Heart right ventricle (tissue), 16 donors: ENCODE measurements around the gene SCOC. TPM values are rescaled to one million over a fixed set of nuclear protein-coding genes. Genes with fewer than 3 reads are reported as not detected.

Experiments
- ATAC-seq, 8 donors: fragments of 200-7000 bp; cut with Tn5 transposase; one replicate each; pipeline ENCODE4 v1.9.1; 2020; ENCODE audit warnings: mild to moderate bottlenecking in 8 of 8, moderate library complexity in 8 of 8, moderate number of reproducible peaks in 1 of 8
- DNase-seq, 2 donors: peaks; one replicate each; pipeline ENCODE4 v3.0.0-alpha.2; 2020
- H3K27ac ChIP-seq, 10 donors: fragments of 200-600 bp; sonication (generic) in 2 of 10; one replicate each; pipeline versions ENCODE4 v1.5.0 to v1.8.0; 2020 to 2022; ENCODE audit warnings: mild to moderate bottlenecking in 3 of 10
- H3K27me3 ChIP-seq, 7 donors: fragments of 200-600 bp; one replicate each; pipeline ENCODE4 v1.8.0; 2021 to 2022; ENCODE audit warnings: mild to moderate bottlenecking in 2 of 7
- H3K36me3 ChIP-seq, 9 donors: fragments of 200-600 bp; sonication (generic) in 1 of 9; one replicate each; pipeline versions ENCODE4 v1.5.0 to v1.8.0; 2020 to 2022; ENCODE audit warnings: mild to moderate bottlenecking in 2 of 9
- H3K4me1 ChIP-seq, 9 donors: fragments of 200-600 bp; sonication (generic) in 1 of 9; one replicate each; pipeline versions ENCODE4 v1.5.0 to v1.8.0; 2020 to 2022; ENCODE audit warnings: mild to moderate bottlenecking in 4 of 9
- H3K4me3 ChIP-seq, 10 donors: fragments of 200-600 bp; sonication (generic) in 2 of 10; one replicate each; pipeline versions ENCODE4 v1.5.0 to v1.8.0; 2020 to 2022; ENCODE audit warnings: mild to moderate bottlenecking in 7 of 10, moderate library complexity in 2 of 10
- H3K9me3 ChIP-seq, 11 donors: fragments of 200-600 bp in 10 of 11; sonication (generic) in 2 of 11; one replicate each; pipeline versions ENCODE4 v1.5.0 to v1.8.0; 2013 to 2022; ENCODE audit warnings: mild to moderate bottlenecking in 2 of 11, control low read depth in 1 of 11, moderate library complexity in 1 of 11
- WGBS, 2 donors: extraction: QIAGEN DNeasy Blood & Tissue Kit; methylation state at CpG; one replicate each; pipeline ENCODE4 v1.1.7; 2013; ENCODE audit warnings: inconsistent platforms in 1 of 2; 5-methylcytosine and 5-hydroxymethylcytosine counted together
- intact Hi-C, 10 donors: fragments of 100-400 bp; cut with DNase I; formaldehyde crosslinking; loops; one replicate each; pipeline versions ENCODE4 v1.11.1 to v1.14.2; 2022
- polyA plus RNA-seq, 2 donors: library from polyadenylated mRNA; stranded (reverse); fragments of 200-250 nt; gene quantifications; one replicate each; pipeline ENCODE4 v1.2.3, GENCODE V29; 2013
- total RNA-seq, 10 donors: library from RNA; stranded (reverse); fragmentation: NEBNext Ultra II Directional in 3 of 10; extraction: Animal tissue kit (Norgen Biotek cat#: 25700) in 3 of 10; gene quantifications; one replicate each; pipeline versions ENCODE4 v1.2.1 to v1.2.4, GENCODE V29; 2021 to 2023
- TF ChIP-seq, protein P1 (sequence below), 9 donors: fragments of 200-600 bp; sonication (generic) in 2 of 9; IDR thresholded peaks; one replicate each; pipeline versions ENCODE4 v1.5.0 to v1.8.0; 2021 to 2022; ENCODE audit warnings: antibody characterized with exemption in 9 of 9, mild to moderate bottlenecking in 5 of 9, moderate library complexity in 1 of 9
- donor health status: Arrhythmogenic right ventricular cardiomyopathy.
- donor health status: ischemic (EF 13 %, LVEDD 7.1; RV severe dilation, severe dysfunction).
- donor health status: healthy with polysubstance abuse.
- donor health status: DM: no; HTN: yes; CAD: no.
- donor health status: DM: no; HTN: no; CAD: no.
- donor health status: ischemic (EF 25% LVEDD 6.9; RV normal size, moderate dysfunction).
- donor health status: ischemic (EF 25% LVEDD 5.7; RV mildly dilated, moderate dysfunction).
- donor health status: healthy.
- donor health status: DM: yes; HTN: yes; CAD: no.
- donor health status: Ischemic cardiomyopathy.
- donor health status: ischemic (EF 35%, LVEDD 5.7; RV mildly dilated, moderate dysfunction).
- donor health status: nonischemic (EF 11% LVEDD 7.7; RV severe dilation, severe dysfunction).
- donor health status: DM: yes; HTN: yes; CAD: no.
- donor health status: PGD.
- donor health status: ischemic (EF 29% LVEDD 5.4; RV normal size, mild dysfunction).
- donor health status: nonischemic (EF 23%, LVEDD 6.1; RV moderate dilation, normal function).

SCOC gene
- total and polyA plus RNA-seq, 12 donors, result 41.0 to 76.8 (median 66.6) TPM

DNA sequence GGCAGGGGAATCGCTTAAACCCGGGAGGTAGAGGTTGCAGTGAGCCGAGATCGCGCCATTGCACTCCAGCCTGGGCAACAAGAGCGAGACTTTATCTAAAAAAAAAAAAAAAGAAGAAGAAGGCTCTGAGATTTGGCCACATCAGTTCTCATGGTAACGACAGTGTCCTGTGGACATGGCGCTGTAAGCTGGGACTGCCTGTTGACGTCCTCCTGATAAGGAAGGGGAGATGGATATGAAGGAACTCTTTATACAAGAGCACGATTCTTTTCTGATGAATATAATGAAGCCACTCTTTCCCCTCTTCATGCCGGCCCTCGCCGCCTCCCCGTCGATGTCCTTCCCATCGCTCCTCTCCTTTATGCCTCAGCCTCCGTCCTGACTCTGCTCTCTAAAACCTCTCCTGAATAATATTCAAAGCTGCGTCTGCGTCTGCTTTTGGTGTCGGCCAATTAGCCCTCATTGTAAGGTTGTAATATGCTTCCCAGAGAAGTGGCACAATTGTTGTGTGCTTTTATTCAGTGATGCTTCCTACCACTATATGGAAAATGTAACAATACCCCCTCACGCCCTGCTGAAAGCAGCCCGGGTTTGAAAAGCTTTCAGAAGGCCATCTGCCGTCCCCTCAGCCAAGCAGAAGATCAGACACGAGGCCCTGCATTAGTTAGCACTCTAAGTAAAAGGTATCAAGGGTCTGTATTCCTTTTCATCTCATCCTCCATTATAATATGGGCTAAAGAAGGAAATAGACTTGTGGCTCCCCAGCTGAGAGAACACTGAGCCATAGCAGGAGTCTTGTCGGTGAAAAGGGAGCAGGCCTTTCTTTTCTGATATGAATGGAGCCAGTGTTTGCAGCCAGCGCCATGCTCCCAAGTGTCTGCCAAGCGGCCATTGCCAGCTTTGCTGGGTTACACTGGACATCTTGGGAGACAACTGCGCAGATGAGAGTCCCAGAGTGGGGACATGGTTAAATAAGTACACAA, 22.1 kb upstream of the SCOC start:
- no peak for DNase-seq
- Histone ChIP-seq H3K27ac (no peak overlapping the region), H3K9me3 (no peaks in the 10 kb centered on the region), H3K4me3 (no peak overlapping the region), H3K27me3 (peaks cover 0 to 13% (median 0%) of the 10 kb centered on the region in 7 donors), H3K4me1 (no peaks in the 10 kb centered on the region), H3K36me3 (no peaks in the 10 kb centered on the region)
- WGBS, 2 donors, result 70 to 78% methylated on average over 28 of the region's 28 CpGs
- no peak for ATAC-seq
- TF ChIP-seq, protein P1, sequence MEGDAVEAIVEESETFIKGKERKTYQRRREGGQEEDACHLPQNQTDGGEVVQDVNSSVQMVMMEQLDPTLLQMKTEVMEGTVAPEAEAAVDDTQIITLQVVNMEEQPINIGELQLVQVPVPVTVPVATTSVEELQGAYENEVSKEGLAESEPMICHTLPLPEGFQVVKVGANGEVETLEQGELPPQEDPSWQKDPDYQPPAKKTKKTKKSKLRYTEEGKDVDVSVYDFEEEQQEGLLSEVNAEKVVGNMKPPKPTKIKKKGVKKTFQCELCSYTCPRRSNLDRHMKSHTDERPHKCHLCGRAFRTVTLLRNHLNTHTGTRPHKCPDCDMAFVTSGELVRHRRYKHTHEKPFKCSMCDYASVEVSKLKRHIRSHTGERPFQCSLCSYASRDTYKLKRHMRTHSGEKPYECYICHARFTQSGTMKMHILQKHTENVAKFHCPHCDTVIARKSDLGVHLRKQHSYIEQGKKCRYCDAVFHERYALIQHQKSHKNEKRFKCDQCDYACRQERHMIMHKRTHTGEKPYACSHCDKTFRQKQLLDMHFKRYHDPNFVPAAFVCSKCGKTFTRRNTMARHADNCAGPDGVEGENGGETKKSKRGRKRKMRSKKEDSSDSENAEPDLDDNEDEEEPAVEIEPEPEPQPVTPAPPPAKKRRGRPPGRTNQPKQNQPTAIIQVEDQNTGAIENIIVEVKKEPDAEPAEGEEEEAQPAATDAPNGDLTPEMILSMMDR (IDR thresholded peaks at IDR 0.05), result no peak
- intact Hi-C loops, result loop anchor here in 1 of 10 donors (10.0 kb wide), 1 partner anchor 503 kb away; no protein-coding TSS in a partner anchor

DNA sequence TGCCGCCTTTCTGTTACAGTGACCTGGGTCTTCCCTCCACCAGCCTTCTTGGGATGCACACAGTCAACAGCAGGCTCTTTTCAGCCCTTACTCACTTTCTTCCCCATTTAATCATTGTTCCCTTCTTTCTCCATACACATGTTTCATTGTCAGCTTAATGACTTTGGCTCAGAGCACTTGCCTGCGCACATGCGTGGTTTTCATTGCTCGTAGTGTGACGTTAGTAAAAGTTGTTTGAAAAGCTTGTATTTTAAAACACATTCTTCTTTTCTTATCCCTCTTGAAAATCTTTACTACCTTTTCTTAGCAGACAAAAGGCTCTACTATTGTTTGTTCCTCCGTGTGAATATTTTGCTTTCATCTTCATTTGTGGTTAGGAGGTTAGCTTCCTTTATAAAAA, 19.7 kb upstream of the SCOC start:
- Histone ChIP-seq H3K27me3 (peaks cover 0 to 11% (median 0%) of the 10 kb centered on the region in 7 donors), H3K4me3 (no peak overlapping the region), H3K36me3 (no peaks in the 10 kb centered on the region), H3K27ac (no peak overlapping the region), H3K4me1 (no peaks in the 10 kb centered on the region), H3K9me3 (no peaks in the 10 kb centered on the region)
- intact Hi-C loops, result loop anchor here in 1 of 10 donors (10.0 kb wide), 1 partner anchor 501 kb away; no protein-coding TSS in a partner anchor
- DNase-seq, result no peak
- ATAC-seq, result no peak
- WGBS, 2 donors, result 83 to 88% methylated on average over 6 of the region's 6 CpGs
- TF ChIP-seq, protein P1 (IDR thresholded peaks at IDR 0.05), result no peak

- DNase-seq, result no peak
- TF ChIP-seq, protein P1 (IDR thresholded peaks at IDR 0.05), result no peak
- intact Hi-C loops, result loop anchor here in 2 of 10 donors (5.0 to 10.0 kb wide), 2 partner anchors 497 to 500 kb away; no protein-coding TSS in a partner anchor
- no peak for ATAC-seq
- H3K27me3 ChIP-seq, result peaks cover 0 to 7% (median 0%) of the 10 kb centered on the region in 7 donors
- H3K9me3 ChIP-seq, result no peaks in the 10 kb centered on the region
- peaks cover 0 to 7% (median 0%) of the 10 kb centered on the region in 9 donors for H3K4me1 ChIP-seq
- H3K27ac ChIP-seq, result no peak overlapping the region
- WGBS, 2 donors, result 82 to 83% methylated on average over 1 of the region's 1 CpG
- no peak overlapping the region for H3K4me3 ChIP-seq
- no peaks in the 10 kb centered on the region for H3K36me3 ChIP-seq
These were observed 18.2 kb upstream of the SCOC start for GRCh38 chr4:140355288-140355687.

GRCh38 chr4:140357868-140358267, 15.6 kb upstream of the SCOC start:
- 73 to 76% methylated on average over 3 of the region's 3 CpGs for WGBS, 2 donors
- Histone ChIP-seq H3K36me3 (no peaks in the 10 kb centered on the region), H3K9me3 (no peaks in the 10 kb centered on the region), H3K27ac (no peak overlapping the region), H3K27me3 (peaks cover 0 to 7% (median 0%) of the 10 kb centered on the region in 7 donors), H3K4me1 (peaks cover 0 to 7% (median 0%) of the 10 kb centered on the region in 9 donors), H3K4me3 (no peak overlapping the region)
- TF ChIP-seq, protein P1 (IDR thresholded peaks at IDR 0.05), result no peak
- DNase-seq, result no peak
- intact Hi-C loops, result loop anchor here in 2 of 10 donors (5.0 to 10.0 kb wide), 2 partner anchors 494 to 497 kb away; no protein-coding TSS in a partner anchor
- ATAC-seq, result no peak
